ENCODE results near the gene AATK.

GRCh38 chr17:81203136-81203535 is 37.1 kb upstream of the AATK start:
- TF ChIP-seq SUZ12 (IDR thresholded peaks at IDR 0.05) (no peak), TARDBP (IDR thresholded peaks at IDR 0.05) (no peak), SP1 (IDR thresholded peaks at IDR 0.05) (no peak)

All from HEK293T (cell line).